KBM-7 (cell line): Measurements from ENCODE around the gene ERP29.
A peak's percentile ranks its signal among the peaks of the same experiment; 100 is the strongest.
"Not testable (repeated sequence)": the region's sequence is repeated elsewhere in the genome, so short reads cannot be mapped to it uniquely, and the experiment has no call there.

ENCODE experiments used
- DNase-seq: peaks from one replicate; pipeline ENCODE4 v3.0.0-alpha.2; 2015
- in situ Hi-C: fragments of 300-500 bp; cut with MboI; formaldehyde crosslinking; loops from 2 replicates; pipeline ENCODE4 v1.14.3; 2020; ENCODE audit warnings: low sequenced_read_pairs, low pct_unique_long_range_greater_than_20kb, mixed read lengths

ERP29 gene

GRCh38 chr12:111999129-111999528, 14.1 kb upstream of the ERP29 start:
- in situ Hi-C loops, DNase-seq: not testable (repeated sequence)

- in situ Hi-C loops, result no loop called here
- DNase-seq, result no peak
These were observed 12.4 kb upstream of the ERP29 start for GRCh38 chr12:112000820-112001219.

GRCh38 chr12:112001576-112001975, 11.7 kb upstream of the ERP29 start:
- in situ Hi-C loops, result no loop called here
- DNase-seq, result no peak

GRCh38 chr12:112004041-112004440, 9.2 kb upstream of the ERP29 start:
- in situ Hi-C loops, result no loop called here
- no peak for DNase-seq

- no peak for DNase-seq
- in situ Hi-C loops, result no loop called here
These were observed 7.5 kb upstream of the ERP29 start for GRCh38 chr12:112005419-112006395.

- DNase-seq, result no peak
- in situ Hi-C loops, result no loop called here
These were observed 5.3 kb upstream of the ERP29 start for GRCh38 chr12:112007945-112008344.

- no peak for DNase-seq
- in situ Hi-C loops, result no loop called here
These were observed 4.3 kb upstream of the ERP29 start for GRCh38 chr12:112008918-112009317.

GRCh38 chr12:112009596-112009995, 3.6 kb upstream of the ERP29 start:
- DNase-seq, in situ Hi-C loops: not testable (repeated sequence)

GRCh38 chr12:112010415-112011344, 2.5 kb upstream of the ERP29 start:
- in situ Hi-C loops, result no loop called here
- no peak for DNase-seq

GRCh38 chr12:112011685-112012084, 1.5 kb upstream of the ERP29 start:
- in situ Hi-C loops, result no loop called here
- no peak for DNase-seq

- peak; percentile 76 for DNase-seq
- in situ Hi-C loops, result no loop called here
These were observed 576 bp downstream of the ERP29 start for GRCh38 chr12:112013601-112014402.

GRCh38 chr12:112015938-112016337, 2.7 kb downstream of the ERP29 start:
- no peak for DNase-seq
- in situ Hi-C loops, result no loop called here

GRCh38 chr12:112017041-112017440, 3.8 kb downstream of the ERP29 start:
- DNase-seq, result no peak
- in situ Hi-C loops, result no loop called here

GRCh38 chr12:112018571-112019237, 5.5 kb downstream of the ERP29 start:
- no peak for DNase-seq
- in situ Hi-C loops, result no loop called here

- DNase-seq, result no peak
- in situ Hi-C loops, result no loop called here
These were observed 7.8 kb downstream of the ERP29 start for GRCh38 chr12:112020947-112021457.

GRCh38 chr12:112022241-112023016, 9.2 kb downstream of the ERP29 start:
- DNase-seq, result no peak
- in situ Hi-C loops, result no loop called here

- in situ Hi-C loops, result no loop called here
- DNase-seq, result no peak
These were observed 10.7 kb downstream of the ERP29 start for GRCh38 chr12:112023759-112024396.
